GM06990 (cell line): ENCODE measurements around the gene MTA1.

ENCODE experiments used
- DNase-seq: peaks from one replicate; pipeline ENCODE4 v3.0.0-alpha.2; 2011; ENCODE audit not compliant: insufficient read length; ENCODE audit errors: extremely low read depth
- H3K27me3 ChIP-seq: replicated peaks from 2 replicates; pipeline ENCODE4 v1.6.0; 2011; ENCODE audit warnings: low read length; ENCODE audit not compliant: control insufficient read depth, insufficient read depth
- H3K36me3 ChIP-seq: 2 replicates; pipeline ENCODE4 v1.5.1; 2011; ENCODE audit warnings: low read length; ENCODE audit not compliant: control insufficient read depth, insufficient read depth
- H3K4me3 ChIP-seq: replicated peaks from 2 replicates; pipeline ENCODE4 v1.5.1; 2011; ENCODE audit warnings: low read depth, mild to moderate bottlenecking, control low read depth, low read length
- TF ChIP-seq, protein P1 (sequence below): IDR thresholded peaks from 2 replicates; pipeline ENCODE4 v1.5.1; 2011; ENCODE audit warnings: low read length, control low read depth, mild to moderate bottlenecking, inconsistent platforms; ENCODE audit not compliant: insufficient read depth, poor library complexity, severe bottlenecking

Gene MTA1

DNA sequence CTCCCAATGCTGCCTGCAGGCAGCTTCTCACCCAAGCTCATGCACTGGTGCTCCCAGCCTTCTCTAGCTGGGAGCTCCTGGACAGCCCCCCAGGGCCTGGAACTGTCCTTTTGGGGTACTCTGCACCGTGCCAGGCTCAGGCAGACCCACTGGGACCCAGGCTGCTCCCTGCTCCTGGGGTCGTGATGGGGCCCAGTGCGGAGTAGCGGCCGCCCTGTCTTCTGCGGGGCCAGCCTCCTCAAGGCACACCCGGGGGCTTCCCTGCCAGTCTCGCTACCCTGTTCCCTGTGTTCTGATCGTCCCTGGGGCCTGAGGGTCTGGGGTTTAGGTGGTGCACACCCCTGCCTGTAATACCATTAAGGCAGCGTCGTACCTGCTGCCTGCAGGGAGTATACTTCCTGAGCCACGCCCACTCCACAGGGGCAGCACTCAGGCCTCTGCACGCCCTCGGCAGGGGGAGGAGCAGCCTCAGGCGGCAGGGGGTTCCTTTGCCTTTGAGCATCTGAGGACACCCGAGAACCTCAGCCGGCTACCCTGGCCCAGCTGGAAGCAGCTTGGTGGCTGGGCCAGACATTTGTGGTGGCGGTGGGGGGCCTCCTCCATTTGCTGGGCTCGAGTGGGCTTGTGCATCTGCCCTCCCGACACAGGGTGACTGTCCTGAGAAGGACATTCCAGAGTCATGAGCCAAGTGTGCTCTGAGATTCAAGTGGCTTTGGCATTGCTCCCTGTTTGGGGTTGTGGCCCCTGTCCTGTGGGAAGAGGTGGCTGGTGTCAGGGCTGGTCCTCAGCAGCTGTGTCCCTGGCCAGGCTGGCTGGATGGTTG is 45.8 kb downstream of the MTA1 start:
- H3K4me3 ChIP-seq: no peak overlapping the region
- DNase-seq: no peak
- TF ChIP-seq, protein P1, sequence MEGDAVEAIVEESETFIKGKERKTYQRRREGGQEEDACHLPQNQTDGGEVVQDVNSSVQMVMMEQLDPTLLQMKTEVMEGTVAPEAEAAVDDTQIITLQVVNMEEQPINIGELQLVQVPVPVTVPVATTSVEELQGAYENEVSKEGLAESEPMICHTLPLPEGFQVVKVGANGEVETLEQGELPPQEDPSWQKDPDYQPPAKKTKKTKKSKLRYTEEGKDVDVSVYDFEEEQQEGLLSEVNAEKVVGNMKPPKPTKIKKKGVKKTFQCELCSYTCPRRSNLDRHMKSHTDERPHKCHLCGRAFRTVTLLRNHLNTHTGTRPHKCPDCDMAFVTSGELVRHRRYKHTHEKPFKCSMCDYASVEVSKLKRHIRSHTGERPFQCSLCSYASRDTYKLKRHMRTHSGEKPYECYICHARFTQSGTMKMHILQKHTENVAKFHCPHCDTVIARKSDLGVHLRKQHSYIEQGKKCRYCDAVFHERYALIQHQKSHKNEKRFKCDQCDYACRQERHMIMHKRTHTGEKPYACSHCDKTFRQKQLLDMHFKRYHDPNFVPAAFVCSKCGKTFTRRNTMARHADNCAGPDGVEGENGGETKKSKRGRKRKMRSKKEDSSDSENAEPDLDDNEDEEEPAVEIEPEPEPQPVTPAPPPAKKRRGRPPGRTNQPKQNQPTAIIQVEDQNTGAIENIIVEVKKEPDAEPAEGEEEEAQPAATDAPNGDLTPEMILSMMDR: no peak
- H3K36me3 ChIP-seq: peaks cover 21% of the 10 kb centered on the region
- H3K27me3 ChIP-seq: no peaks in the 10 kb centered on the region

DNA sequence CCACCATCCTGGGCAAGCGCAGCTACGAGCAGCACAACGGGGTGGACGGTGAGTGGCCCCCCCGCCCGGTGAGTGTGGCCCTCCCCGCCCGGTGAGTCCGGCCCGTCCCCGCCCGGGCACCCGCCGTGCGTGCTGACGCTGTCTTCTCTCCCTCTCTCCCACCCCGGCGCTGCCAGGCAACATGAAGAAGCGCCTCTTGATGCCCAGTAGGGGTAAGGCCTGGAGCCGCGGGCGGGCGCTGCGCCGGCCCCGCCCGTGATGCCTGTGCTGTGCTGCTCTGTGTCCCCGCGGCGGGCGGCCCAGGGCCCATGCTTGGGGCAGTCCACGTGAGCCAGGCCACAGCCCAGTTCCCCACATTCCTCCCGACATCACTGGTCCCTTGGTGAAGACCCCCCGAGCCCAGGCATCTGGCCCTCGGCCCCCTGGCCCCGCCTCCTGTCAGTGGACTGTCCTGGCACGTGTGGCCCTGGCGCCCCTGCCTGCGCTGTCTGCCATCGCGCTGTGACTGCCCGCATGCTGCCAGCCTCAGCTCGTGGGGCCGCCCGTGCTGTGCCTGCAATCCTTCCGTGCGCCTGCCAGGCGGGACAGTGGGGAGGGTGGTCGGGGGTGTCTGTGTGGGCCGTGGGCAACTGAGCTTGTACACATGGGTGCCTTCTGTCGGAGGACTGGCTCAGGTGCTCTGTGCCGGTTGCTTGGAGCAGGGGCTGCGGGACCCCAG is 47.1 kb downstream of the MTA1 start:
- H3K4me3 ChIP-seq: no peak overlapping the region
- no peaks in the 10 kb centered on the region for H3K27me3 ChIP-seq
- TF ChIP-seq, protein P1: no peak
- no peak for DNase-seq
- peaks cover 20% of the 10 kb centered on the region for H3K36me3 ChIP-seq

GRCh38 chr14:105467249-105467941 is 47.8 kb downstream of the MTA1 start:
- TF ChIP-seq, protein P1: no peak
- DNase-seq: no peak
- Histone ChIP-seq H3K4me3 (no peak overlapping the region), H3K27me3 (no peaks in the 10 kb centered on the region), H3K36me3 (peaks cover 20% of the 10 kb centered on the region)

DNA sequence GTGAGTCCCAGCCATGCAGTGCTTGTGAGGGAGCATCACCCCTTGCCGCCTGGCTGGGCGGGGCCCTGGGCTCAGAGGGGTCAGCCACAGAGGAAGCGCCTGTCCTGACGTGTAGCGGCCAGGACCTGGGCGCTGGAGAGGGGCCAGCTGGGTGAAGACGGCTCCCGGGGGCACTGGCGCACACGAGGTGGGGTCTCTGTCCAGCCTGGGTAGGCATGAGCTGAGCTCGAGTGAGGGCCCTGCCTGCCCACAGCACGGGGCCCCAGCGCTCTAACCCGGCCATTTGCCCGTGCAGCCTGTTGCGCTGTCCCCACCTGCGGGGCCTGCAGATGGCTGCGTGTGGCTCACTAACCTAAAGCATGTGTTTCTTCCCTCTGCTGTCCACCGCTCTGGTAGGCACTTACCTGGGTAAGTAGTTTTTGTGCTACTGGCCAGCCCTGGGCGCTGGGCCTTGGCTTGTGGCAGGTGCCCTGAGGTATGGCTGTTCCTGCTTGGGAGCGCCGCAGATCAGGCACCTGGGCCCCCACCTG is 48.4 kb downstream of the MTA1 start:
- H3K4me3 ChIP-seq: no peak overlapping the region
- DNase-seq: no peak
- H3K27me3 ChIP-seq: no peaks in the 10 kb centered on the region
- TF ChIP-seq, protein P1: no peak
- peaks cover 18% of the 10 kb centered on the region for H3K36me3 ChIP-seq

DNA sequence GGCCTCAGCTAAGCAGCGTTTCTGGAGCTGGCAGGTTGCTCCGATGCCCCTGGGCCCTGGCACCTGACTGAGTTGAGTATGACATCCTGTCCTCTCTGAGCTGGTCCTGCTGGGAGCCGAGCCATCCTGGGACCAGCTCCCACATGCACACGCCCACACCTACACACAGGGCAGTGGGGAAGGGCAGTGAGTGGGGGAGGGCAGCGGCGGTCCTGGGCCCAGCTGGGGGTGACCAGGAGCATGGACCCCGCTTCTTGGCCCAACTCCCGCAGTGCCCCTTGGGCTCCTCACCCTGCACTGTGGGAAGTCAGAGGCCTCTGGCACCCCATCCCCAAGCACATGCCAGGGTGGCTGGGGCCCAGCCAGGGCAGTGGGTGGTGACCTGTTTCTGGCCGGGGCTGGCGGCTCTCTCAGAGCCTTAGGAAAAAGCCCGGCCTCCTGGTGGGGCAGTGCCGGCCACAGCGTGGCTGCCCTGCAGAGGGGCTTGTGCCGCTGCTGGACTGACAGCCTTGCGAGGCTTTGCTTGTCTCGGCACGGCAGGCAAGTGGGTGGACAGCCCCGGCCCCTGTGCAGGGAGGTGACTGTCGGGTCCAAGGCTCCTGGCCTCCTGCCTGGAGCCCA is 49.1 kb downstream of the MTA1 start:
- TF ChIP-seq, protein P1: no peak
- Histone ChIP-seq H3K36me3 (peaks cover 14% of the 10 kb centered on the region), H3K27me3 (no peaks in the 10 kb centered on the region; the same call in 1 of the 2 replicates), H3K4me3 (no peak overlapping the region)
- DNase-seq: no peak
